HG03565 (cell line): ENCODE measurements around the gene NFIA.

Experiments
- ATAC-seq: cut with Tn5 transposase; IDR thresholded peaks from one replicate; pipeline ENCODE4 v1.9.1; 2021; ENCODE audit warnings: mild to moderate bottlenecking, moderate library complexity; ENCODE audit not compliant: unreplicated experiment

The NFIA gene

DNA sequence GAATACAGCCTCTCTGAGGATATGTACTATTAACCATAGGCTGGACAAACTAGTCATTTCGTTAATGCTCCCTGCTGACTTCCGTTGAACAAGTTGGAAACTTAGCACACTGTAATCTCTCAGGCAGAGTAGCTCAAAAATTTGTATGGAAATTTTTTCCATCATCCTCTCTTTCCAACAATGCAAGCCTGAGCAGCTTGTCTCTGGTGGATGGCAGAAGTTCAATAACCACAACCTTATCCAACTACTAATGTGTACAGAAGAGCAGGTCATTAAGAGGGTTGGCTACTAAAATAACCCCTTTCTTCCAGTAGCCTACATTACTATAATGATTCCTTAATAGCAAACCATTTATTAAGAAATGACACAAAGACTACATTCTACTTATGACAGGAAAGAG, 262.3 kb downstream of the NFIA start:
- ATAC-seq: no peak

DNA sequence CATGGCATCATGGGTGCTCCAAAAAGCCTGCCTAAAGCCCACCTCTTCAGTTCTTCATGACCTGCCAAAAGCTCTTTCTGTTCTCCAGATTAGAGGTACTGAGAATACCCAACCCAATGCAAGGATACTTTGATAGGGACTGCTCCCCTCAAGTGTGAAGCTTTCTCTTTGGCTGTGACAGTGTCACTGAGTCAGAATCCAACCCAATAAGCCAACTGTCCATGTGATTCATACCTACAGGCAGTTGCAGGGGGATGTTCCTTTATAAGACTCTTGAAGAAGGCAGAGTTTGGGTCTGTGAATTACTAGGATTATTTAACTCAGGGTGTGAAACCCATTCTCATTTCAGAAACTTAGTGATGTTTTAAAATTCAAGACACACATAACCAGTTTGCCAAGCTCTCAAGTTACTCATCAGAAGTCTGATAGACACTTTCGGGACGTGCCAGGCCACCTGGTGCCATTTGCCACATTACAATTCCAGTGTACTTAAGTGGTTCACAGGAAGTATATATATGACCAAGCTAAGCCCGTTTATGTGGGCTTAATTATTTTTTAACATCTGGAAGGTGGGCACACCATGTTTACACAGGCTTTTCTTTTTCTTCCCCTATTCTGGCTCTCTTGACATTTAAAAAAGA, 265.8 kb downstream of the NFIA start:
- no peak for ATAC-seq

DNA sequence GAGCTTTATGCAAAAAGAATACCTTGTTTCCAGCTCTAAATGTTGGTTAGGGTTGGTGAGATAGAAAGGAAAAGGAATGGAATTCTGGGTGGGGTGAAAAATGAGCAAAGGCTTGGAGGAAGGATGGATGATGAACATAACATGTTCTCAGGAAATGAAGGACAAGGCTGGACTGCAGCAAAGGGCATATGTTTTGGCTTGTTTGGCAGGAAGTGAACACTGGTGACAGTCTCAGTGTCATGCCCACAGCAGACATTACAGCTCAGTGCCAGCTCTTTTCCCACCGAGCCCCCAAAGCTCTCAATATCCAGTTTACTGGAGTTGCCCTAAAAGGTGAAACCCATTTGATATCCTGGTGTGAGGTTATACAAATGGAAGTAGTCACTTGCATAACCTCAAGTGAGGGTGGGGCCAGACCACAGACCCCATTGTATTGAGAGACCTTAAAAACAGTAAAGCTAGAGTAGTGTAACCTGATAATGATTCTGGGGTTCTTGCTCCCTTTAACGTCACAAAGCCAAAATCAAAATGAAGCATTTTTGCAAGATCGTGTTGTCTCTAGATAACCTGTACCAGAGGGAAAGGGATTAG, 270.6 kb downstream of the NFIA start:
- ATAC-seq: no peak

DNA sequence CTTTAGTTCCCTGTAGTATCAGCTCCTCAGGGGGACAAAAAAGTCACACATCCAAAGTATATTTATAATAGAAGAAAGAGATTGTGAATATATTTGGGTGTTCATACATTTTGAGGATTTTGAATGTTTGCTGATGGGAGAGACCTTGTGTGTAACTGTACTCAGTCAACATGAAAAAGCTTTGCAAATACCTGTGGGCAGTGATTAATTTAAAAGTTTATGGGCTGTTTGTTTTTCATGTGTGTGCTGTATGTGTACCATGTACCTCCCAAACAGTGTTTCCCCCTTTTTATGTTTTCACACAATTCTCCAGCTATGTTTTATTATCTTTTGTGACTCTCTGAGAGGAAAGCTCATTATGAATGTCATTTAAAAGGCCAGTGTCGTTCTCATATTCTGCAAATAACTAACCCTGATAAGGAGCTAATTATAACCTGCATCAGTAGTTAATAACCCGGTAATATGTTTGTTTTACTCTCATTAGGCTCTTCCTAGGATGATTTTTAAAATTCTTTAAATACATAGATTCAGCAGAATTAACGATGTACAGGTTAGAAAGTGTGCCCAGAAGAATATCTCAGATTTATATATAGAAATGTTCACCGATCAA, 271.5 kb downstream of the NFIA start:
- no peak for ATAC-seq

DNA sequence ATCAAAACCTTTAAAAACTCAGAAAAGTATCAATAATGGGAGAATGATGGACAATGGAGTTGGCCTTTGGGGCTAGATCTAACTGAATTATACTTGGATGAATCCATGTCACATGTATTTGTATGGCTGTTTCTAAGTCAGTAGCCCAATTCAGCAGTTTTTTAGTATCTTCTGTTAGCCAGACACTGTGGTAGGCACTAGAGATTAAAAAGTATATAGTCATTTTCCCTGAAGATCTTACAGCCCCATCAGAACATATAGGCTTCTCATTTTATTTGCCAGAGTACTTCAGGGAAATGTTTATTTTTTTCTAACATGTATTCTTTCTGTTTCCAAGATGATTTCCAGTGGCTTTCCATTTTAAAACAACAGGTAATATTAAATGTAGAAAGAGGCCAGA, 273.7 kb downstream of the NFIA start:
- no peak for ATAC-seq

DNA sequence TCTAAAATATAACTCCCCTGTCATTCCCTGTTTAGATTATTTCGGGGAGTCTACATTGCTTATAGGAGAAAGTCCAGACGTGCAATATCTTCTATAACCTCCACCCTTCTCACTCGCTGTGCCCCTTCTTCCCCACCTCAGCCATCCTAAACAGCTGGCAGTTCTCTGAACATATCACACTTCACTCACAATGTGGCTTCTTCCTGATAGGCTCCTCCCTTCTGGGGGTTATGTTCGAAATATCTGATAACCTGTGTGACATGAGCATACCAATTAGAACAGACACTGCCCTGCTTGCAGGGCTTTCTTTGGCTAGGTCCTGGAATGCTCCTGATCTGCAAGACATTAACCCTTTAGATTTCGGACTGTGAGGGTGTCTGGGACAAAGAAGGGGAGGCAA, 274.6 kb downstream of the NFIA start:
- no peak for ATAC-seq

DNA sequence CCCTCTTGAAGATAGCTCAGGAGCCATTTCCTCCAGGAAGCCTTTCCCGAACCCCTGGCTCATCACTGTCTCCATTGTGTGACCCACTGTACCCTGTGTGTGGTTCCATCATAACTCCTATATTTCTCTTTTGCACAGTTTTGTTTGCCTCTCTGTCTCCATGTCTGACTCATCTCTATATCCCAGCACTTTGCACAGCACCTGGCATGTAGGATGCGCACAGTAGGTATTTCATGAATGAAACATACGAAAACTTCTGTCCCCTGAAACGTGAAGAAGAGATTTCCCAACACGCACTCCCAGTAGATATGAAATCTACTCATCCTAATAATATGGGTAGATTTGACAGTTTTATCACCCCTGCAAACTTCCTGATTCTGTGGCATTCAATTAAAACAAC, 275.2 kb downstream of the NFIA start:
- ATAC-seq: no peak

DNA sequence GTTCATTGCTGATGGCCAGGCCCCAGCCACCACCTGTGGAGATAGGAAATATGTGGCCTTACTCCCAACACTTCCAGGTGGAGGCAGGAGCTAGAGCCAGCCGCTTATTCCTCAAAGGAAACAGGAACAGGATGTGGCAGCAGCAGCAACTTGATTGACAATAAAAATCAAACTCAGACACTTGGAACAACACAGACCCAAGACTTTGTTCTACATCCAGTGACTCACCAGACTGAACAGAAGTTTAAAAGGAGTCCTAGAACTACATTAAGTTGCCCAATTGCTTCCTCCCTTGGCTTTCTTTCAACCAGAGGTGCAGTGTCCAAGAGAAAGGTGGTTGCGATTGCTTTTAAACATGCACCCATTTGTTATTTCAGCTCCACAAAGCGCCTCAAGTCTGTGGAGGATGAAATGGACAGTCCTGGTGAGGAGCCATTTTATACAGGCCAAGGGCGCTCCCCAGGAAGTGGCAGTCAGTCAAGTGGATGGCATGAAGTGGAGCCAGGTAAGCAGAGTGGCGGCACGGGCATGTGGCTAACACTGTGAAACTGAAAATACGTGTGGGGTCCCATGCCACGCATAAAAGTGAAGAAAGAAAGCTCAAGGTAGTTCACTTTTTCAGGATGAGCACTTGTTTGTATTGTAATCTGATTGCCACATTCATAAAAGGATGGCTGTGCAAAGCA, 276.6 kb downstream of the NFIA start:
- ATAC-seq: no peak

DNA sequence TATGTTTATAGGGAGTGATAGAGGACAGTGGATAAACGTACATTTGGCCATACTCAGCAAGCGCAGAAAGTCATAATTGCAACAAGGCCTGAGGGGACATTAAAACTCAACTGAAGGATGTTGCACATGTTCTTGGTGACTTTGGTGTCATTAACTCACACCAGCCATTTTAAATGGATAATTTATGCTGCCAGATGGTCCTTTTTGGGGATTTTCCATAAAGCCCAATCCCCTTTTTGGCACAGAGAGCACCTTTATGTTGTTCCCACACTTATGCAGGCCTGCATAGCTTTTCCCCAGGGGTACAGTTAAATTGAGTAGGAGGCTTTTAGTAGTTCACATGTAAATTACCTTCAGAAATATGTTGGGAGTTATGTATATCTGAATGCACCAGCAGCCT, 279.6 kb downstream of the NFIA start:
- no peak for ATAC-seq

DNA sequence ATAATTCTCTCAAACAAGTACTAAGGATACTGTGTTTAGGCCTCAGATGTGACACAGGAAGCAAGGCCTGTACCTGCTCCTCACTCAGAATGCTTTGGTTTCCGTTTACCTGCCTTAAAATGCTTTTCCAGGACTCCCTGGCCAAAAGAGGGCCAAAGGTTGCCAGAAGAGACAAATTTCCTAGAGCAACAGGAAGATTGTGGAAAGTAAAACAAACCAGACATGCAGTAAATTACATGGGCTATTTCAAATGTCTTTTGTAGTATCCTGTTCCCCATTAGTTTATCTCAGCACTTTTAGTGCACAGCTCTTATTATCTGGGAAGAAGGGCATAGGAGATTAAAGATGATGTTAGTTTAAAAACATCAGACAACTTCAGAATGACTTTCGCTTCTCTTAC, 280.0 kb downstream of the NFIA start:
- ATAC-seq: no peak

DNA sequence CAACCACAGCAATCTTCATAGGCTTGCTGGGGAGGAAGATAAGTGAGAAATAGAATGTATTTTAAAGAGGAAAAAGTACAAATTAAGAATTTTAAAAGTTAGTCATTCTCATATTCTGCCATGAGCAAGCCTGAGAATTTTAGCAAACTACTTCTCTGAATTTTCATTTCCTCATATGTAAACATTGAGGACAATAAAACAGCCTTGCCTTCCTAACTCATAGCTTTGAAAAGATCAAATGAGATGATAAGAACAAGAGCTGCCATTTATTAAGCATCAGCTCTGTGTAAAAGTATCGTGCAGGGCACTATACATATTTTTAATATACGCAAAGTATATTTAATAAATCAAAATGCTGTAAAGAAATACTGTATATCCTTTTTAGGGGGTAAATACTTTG, 286.0 kb downstream of the NFIA start:
- no peak for ATAC-seq

DNA sequence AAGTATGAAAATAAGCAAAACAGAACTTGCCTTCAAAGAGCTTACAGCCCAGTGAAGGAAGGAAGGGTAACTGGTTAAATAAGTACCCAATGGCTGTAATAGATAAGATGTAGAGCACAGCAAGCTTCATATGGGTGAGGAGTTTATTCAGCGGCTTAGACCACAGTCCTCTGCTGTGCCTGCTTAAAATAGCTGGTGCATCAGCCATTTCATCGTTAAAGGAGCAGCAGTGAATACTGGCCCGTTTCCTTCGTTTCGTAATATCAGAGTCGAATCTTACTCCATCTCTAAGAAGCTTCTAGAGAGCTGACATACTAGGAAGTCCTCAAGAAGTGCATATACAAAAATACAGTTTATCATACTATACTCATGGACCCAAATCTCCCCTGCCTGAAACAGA, 286.5 kb downstream of the NFIA start:
- ATAC-seq: no peak

DNA sequence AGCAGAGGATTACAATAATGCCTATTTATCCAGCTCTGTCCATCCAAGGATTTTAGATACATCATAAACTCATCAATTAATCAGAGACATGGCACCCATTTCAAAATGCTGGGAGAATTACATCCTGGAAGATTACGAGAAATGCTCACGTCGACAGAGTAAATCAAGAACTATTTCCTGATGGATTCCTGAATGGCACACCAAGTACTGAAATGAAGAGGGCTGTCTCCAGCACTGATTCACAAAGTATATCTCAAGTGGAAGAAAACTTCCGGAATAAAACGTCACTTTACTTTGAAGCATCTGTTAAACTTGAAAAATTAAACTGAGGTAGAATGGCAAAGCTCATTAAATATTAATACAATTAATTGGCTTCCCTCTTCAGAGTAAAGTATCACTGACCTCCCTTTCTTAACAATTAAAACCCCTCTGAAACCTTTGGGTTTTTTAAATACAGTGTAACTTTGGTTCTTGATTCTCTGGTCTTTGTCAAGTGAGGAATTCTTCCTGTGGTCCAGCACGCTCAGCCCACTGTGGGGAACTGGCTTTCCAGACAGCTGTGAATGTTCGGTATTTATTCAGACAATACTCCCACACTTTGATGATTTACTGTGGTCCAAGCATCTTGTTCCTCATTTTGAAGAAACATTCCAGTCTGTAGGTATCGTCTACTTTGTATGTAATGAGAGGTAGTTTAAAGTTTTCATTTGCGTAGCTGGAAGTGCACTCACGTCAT, 288.0 kb downstream of the NFIA start:
- no peak for ATAC-seq

DNA sequence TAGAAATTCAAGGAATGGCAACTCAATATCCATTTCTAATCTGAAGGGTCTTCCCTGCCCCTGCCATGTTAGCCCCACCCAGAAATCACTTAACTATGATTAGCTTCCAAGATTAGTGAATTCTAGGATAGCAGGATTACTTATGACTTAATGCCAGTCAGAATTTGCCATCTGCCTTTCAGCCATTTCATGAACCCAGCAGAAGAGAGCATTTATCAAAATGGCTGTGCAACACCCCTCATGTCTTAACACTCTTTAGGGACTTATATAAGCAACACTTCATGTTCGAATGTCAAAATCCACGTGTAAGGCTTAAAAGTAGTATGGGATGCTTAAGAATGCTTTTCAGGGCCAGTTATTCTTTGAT, 288.5 kb downstream of the NFIA start:
- no peak for ATAC-seq

DNA sequence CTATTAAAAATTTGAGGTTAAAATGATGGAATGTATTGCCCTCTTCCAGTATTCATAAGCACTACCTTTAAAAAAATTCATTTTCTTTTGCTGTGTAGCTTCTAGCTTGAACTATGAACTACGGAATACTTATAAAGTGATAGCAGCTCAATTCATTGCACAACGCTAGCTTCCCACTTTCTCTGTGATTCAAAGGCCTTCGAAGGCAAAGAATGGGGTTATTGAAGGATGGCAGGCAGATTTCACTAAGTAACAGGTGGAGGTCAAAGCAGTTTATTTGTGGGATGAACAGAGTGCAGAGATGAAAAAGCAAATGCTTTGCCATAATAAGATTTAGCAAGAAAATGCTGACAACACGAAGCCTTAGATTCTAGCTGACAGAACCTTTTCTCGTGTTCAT, 290.6 kb downstream of the NFIA start:
- ATAC-seq: no peak

DNA sequence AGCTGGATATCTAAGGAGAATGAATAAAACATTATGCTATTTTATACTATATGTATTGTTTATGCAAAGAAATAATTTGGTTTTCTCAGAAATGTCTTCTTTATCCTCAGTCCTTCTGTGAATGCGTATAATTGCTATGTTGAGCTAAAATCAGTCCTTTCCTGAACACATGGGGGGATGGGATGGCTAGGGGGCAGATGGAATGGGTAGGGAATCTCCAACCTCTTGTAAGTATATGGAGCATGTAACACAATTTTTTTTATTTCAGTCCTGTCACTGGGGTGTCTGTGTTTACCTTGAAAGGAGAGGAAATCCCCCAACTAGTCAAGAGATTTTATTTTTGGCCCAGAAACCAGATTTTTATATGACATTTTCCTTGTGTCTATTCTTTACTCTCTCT, 291.8 kb downstream of the NFIA start:
- no peak for ATAC-seq

DNA sequence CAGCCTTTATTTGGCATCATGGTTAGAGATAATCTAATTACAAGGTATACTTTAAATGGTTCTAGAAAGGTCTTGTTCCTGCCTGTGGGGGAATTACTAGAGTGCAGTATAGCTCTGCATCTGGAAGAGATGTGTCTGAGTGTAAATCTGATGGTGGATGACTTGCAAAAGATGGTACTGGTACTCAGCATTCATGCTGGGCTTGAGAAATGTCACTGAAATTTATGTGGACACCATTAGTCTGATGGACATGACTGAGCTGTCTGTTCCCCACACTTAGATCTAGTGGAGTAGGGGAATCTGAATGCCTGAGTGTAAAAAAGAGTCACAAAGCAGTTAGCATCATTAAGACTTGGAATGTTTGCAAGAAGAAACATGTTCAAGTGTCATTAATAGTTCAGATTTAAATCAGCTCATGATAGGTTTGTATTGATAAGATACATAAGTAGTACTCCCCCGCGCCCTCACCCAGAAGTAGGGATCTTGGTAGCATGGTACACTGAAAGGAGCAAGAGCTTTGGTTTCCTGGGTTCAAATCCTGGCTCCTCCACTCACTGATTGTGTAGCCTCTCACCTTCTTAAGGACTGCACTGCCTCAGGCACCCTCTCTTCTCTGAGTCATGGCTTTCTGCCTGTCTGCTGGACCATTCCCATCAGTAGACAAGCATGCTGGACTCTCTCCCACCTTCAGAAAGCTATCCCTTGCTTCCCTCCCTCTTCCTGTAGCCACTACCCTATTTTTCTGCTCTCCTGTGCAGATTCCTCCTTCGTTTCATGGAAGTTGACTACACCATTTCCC, 292.9 kb downstream of the NFIA start:
- no peak for ATAC-seq

DNA sequence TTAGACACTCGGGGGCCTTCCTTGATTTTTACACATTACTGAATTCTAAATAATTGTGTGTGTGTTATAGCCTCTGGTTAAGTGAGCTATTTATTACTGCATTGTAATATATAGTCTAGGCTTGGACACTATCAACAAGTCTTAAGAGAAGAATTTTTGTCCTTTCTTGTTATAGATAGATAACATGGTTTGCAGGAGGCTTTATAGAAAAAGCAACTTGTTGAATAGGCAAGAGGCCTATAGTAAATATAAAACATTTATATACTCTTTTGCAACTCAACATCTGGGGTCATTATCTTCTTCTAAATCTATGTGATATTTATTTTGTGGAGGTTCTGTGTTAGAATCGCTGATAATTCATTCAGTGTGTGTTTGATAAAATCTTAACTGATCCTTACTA, 293.8 kb downstream of the NFIA start:
- ATAC-seq: no peak

DNA sequence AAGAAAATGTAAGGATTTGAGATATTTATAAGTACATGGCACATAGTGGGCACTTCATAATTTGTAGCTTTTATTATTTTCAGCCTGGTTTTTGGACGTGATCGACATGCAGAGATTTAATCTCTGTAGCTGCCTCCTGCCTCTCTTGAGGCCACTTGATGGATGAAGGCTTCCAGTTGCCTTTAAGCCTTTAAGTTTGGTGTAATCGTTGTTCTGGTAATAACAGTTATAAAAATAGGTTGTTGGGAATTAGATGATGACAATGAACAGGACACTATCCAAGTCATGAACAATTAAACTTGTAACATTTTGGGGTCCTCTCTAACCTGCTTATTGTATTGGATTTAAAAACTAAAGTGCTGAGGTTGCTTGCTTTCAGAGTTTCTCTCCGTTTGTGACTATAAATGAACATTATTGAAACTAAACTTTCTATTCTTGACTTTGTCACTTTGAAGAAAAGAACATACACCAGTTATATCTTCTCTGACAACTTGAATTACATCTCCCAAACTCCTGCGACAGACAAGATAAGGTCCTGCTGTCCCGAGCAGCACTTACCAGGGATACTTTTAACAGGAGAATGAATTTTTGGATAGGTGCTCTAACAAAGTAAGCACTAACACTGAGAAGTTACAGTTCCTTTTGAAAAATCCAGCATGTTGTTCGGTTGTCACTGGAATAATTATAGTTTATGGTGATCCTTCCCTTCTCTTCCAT, 295.0 kb downstream of the NFIA start:
- ATAC-seq: no peak

DNA sequence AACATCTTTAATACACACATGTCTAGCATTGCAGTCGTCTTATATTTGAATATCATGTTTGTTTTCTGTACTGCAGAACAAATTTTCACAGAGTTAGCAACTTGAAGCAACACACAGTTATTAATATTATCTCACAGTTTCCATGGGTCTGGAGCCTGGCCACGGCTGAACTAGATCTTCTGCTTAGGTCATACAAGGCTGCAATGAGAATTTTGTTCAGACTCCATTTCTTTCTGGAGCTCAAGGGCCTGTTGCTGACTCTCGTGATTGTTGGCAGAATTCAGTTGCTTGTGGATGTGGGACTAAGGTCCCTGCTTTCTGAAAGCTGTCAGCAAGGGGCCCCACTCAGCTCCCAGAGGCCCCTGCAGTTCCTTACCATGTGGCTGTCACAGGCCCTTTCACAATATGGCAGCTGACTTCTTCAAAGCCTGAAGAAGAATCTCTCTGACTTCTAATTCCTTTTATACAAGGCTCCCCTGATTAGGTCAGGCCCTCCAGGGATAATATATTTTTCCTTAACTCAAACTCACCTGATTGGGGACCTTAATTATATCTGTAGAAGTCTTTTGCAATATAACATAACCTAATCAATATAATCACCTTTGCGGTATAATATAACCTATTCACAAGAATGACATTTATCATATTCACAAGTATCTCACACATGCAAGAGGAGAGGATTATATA, 296.3 kb downstream of the NFIA start:
- no peak for ATAC-seq
